OCI-LY7 (cell line): ENCODE results near the gene ABHD18. TPM values are rescaled to one million over a fixed set of nuclear protein-coding genes. Genes with fewer than 3 reads are reported as not detected.
"Not testable (repeated sequence)": the region's sequence is repeated elsewhere in the genome, so short reads cannot be mapped to it uniquely, and the experiment has no call there.

Source experiments
- BruUV-seq: library from RNA; stranded (reverse); fragments of 400-500 nt; replicated peaks from 2 replicates; lab custom pipeline; 2021; lab: Mats Ljungman, UMichigan
- CTCF ChIA-PET: fragments of 300-600 bp; sonication (Branson Sonifier 250); formaldehyde crosslinking; loops from one replicate; lab custom pipeline; 2022; ENCODE audit warnings: antibody characterized with exemption; ENCODE audit not compliant: unreplicated experiment; lab: Charles Lee
- POLR2A ChIA-PET: fragments of 300-600 bp; sonication (Branson Sonifier 250); formaldehyde crosslinking; loops from one replicate; lab custom pipeline; 2022; ENCODE audit warnings: antibody characterized with exemption; lab: Charles Lee
- DNase-seq: peaks from one replicate; pipeline ENCODE4 v3.0.0-alpha.2; 2015; ENCODE audit warnings: low spot score
- H2AFZ ChIP-seq: fragments of 200-600 bp; sonication (generic), shearing (Covaris generic); 2 replicates; pipeline ENCODE4 v1.6.1; 2014; ENCODE audit warnings: mild to moderate bottlenecking, antibody characterized with exemption, low read length, moderate library complexity
- H3K27ac ChIP-seq: fragments of 200-600 bp; sonication (generic); 2 replicates; pipeline ENCODE4 v1.5.1; 2014; ENCODE audit warnings: mixed run types, low read depth, mild to moderate bottlenecking, moderate library complexity, low read length, inconsistent platforms; ENCODE audit not compliant: poor library complexity, severe bottlenecking
- H3K36me3 ChIP-seq: fragments of 200-600 bp; sonication (generic); 2 replicates; pipeline ENCODE4 v1.6.1; 2014; ENCODE audit warnings: mild to moderate bottlenecking, antibody characterized with exemption, low read length, moderate library complexity, mixed read lengths; ENCODE audit not compliant: insufficient read depth
- H3K4me1 ChIP-seq: fragments of 200-600 bp; sonication (generic); 2 replicates; pipeline ENCODE4 v1.5.1; 2014; ENCODE audit warnings: mild to moderate bottlenecking, low read length; ENCODE audit not compliant: insufficient read depth, poor library complexity, severe bottlenecking
- H3K4me2 ChIP-seq: fragments of 200-600 bp; sonication (generic); 2 replicates; pipeline ENCODE4 v1.6.1; 2014; ENCODE audit warnings: mild to moderate bottlenecking, low read length
- H3K4me3 ChIP-seq: fragments of 200-600 bp; sonication (generic); 2 replicates; pipeline ENCODE4 v1.5.1; 2014; ENCODE audit warnings: mild to moderate bottlenecking, low read depth, low read length; ENCODE audit not compliant: poor library complexity, severe bottlenecking
- H3K79me2 ChIP-seq: fragments of 200-600 bp; sonication (generic); 2 replicates; pipeline ENCODE4 v1.6.1; 2016; ENCODE audit warnings: low read depth, mild to moderate bottlenecking, low read length, moderate library complexity, mixed read lengths; ENCODE audit not compliant: insufficient read depth
- H3K9me2 ChIP-seq: fragments of 200-600 bp; sonication (generic); 2 replicates; pipeline ENCODE4 v1.6.1; 2016; ENCODE audit warnings: mild to moderate bottlenecking, low read length, mixed read lengths; ENCODE audit not compliant: insufficient read depth
- H3K9me3 ChIP-seq: fragments of 200-600 bp; sonication (generic); 2 replicates; pipeline ENCODE4 v1.6.1; 2014; ENCODE audit warnings: mild to moderate bottlenecking, mixed run types, low read length, mixed read lengths
- H4K20me1 ChIP-seq: fragments of 200-600 bp; sonication (generic); 2 replicates; pipeline ENCODE4 v1.6.1; 2014; ENCODE audit warnings: mild to moderate bottlenecking, antibody characterized with exemption, low read length, moderate library complexity, mixed read lengths; ENCODE audit not compliant: insufficient read depth
- EZH2phosphoT487 ChIP-seq: fragments of 200-600 bp; sonication (generic); IDR thresholded peaks from 2 replicates; pipeline ENCODE4 v1.6.1; 2018; ENCODE audit warnings: low read depth, borderline replicate concordance, mild to moderate bottlenecking, mixed run types, antibody characterized with exemption, low read length, moderate library complexity, mixed read lengths
- intact Hi-C: fragments of 100-400 bp; cut with micrococcal nuclease; formaldehyde crosslinking; loops from one replicate; pipeline ENCODE4 v1.10.0; 2022; ENCODE audit not compliant: unreplicated experiment
- total RNA-seq, 2 experiments: library from RNA; depleted of rRNA in 1 of 2; stranded (reverse); fragments of >200 nt in 1 of 2; shearing (Covaris generic) in 1 of 2; gene quantifications; 2 replicates each; pipeline ENCODE4 v1.2.3, GENCODE V29; 2014 to 2022
- TF ChIP-seq, protein P1 (sequence below): fragments of 200-600 bp; sonication (generic); conservative IDR thresholded peaks from 2 replicates; pipeline ENCODE4 v1.5.1; 2014; ENCODE audit warnings: mild to moderate bottlenecking, antibody characterized with exemption, low read length, moderate library complexity, mixed read lengths

Gene ABHD18
- total RNA-seq, 2 experiments from 2014 or later: 10.4 to 12.7 TPM

DNA sequence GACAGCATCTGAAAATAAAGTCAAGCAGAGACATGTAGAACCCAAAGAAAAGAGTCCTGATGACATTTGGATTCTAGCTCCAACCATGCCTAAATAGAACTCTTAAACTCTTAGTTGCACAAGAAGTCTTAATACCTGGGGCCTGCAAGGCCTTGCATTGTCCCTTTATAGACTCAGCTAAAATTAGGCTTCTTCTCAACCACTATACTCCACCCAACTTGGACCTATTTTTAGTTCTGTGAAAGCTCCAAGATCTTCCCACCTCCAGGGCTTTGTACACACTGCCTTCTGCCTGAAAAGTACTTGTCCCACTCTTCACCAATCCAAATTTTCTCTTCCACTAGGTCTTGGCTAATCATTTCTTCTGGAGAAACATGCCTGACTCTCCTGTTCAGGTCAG, 48.1 kb upstream of the ABHD18 start:
- POLR2A ChIA-PET: interaction anchor here (0.5 to 1.4 kb wide), 7 partner anchors 10 to 1128 kb away, joined by 3 to 5 read pairs (median 3); partner anchors contain the start of genes ABHD18 and MFSD8
- Histone ChIP-seq H3K4me3 (no peak overlapping the region), H3K79me2 (no peaks in the 10 kb centered on the region), H3K36me3 (peaks cover 32% of the 10 kb centered on the region), H3K27ac (no peak overlapping the region), H3K4me2 (no peak overlapping the region), H4K20me1 (no peaks in the 10 kb centered on the region), H2AFZ (no peak overlapping the region), H3K4me1 (no peaks in the 10 kb centered on the region), H3K9me2 (no peaks in the 10 kb centered on the region), H3K9me3 (no peaks in the 10 kb centered on the region)
- CTCF ChIA-PET: no interaction called here
- BruUV-seq: no TSS peak
- TF ChIP-seq EZH2phosphoT487: no peak
- TF ChIP-seq, protein P1, sequence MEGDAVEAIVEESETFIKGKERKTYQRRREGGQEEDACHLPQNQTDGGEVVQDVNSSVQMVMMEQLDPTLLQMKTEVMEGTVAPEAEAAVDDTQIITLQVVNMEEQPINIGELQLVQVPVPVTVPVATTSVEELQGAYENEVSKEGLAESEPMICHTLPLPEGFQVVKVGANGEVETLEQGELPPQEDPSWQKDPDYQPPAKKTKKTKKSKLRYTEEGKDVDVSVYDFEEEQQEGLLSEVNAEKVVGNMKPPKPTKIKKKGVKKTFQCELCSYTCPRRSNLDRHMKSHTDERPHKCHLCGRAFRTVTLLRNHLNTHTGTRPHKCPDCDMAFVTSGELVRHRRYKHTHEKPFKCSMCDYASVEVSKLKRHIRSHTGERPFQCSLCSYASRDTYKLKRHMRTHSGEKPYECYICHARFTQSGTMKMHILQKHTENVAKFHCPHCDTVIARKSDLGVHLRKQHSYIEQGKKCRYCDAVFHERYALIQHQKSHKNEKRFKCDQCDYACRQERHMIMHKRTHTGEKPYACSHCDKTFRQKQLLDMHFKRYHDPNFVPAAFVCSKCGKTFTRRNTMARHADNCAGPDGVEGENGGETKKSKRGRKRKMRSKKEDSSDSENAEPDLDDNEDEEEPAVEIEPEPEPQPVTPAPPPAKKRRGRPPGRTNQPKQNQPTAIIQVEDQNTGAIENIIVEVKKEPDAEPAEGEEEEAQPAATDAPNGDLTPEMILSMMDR: no peak
- no peak for DNase-seq
- intact Hi-C loops: no loop called here

DNA sequence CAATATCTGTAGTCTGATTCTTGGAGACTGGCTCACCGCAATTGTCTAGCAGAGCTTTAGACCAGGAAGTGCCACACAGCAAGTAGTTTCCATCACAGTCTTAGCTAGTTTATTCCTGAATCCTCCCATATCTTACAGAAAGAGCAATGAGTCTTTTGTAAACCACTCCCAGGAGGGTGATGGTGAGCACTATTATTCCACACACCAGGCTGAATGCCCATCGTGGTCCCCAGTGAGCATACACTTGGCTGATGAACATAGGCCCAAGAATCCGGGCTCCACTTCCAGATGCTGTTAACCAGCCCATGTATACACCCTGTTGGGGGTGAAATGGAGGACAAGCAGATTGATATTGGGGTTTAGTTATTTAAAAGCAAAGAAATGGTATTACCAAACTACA, 44.7 kb upstream of the ABHD18 start:
- Histone ChIP-seq H4K20me1 (no peaks in the 10 kb centered on the region), H3K4me3 (no peak overlapping the region), H3K79me2 (no peaks in the 10 kb centered on the region), H3K4me2 (no peak overlapping the region), H3K27ac (no peak overlapping the region), H2AFZ (no peak overlapping the region), H3K4me1 (no peaks in the 10 kb centered on the region), H3K36me3 (peaks cover 34% of the 10 kb centered on the region), H3K9me3 (no peaks in the 10 kb centered on the region), H3K9me2 (no peaks in the 10 kb centered on the region)
- CTCF ChIA-PET: no interaction called here
- no peak for TF ChIP-seq EZH2phosphoT487
- TF ChIP-seq, protein P1: no peak
- no peak for DNase-seq
- POLR2A ChIA-PET: no interaction called here
- BruUV-seq: no TSS peak
- intact Hi-C loops: no loop called here

DNA sequence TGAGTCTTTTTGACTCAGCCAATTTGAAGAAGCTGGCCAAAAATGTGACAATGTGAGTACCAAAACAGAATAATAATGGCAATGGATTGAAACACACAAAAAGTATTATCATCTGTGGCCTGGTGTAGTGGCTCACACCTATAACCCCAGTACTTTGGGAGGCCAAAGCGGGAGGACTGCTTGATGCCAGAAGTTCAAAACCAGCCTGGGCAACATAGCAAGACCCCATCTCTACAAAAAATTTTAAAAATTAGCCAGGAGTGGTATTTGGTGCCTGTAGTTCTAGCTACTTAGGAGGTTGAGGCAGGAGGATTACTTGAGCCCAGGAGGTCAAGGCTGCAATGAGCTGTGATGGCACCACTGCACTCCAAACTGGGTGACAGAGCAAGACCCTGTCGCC, 43.0 kb upstream of the ABHD18 start:
- no TSS peak for BruUV-seq
- POLR2A ChIA-PET: interaction anchor here (0.7 kb wide), 2 partner anchors 957 to 1345 kb away, joined by 3 read pairs; no protein-coding TSS in a partner anchor
- no peak for DNase-seq
- no peaks in the 10 kb centered on the region for H3K9me2 ChIP-seq
- no peaks in the 10 kb centered on the region for H3K9me3 ChIP-seq
- intact Hi-C loops: no loop called here
- peaks cover 31% of the 10 kb centered on the region for H3K36me3 ChIP-seq
- no peak overlapping the region for H3K4me3 ChIP-seq
- no peak overlapping the region for H3K4me2 ChIP-seq
- H3K79me2 ChIP-seq: no peaks in the 10 kb centered on the region
- no peak overlapping the region for H2AFZ ChIP-seq
- H3K27ac ChIP-seq: no peak overlapping the region
- CTCF ChIA-PET: no interaction called here
- H3K4me1 ChIP-seq: no peaks in the 10 kb centered on the region
- TF ChIP-seq EZH2phosphoT487: no peak
- TF ChIP-seq, protein P1: no peak
- no peaks in the 10 kb centered on the region; the same call in 1 of the 2 replicates for H4K20me1 ChIP-seq

DNA sequence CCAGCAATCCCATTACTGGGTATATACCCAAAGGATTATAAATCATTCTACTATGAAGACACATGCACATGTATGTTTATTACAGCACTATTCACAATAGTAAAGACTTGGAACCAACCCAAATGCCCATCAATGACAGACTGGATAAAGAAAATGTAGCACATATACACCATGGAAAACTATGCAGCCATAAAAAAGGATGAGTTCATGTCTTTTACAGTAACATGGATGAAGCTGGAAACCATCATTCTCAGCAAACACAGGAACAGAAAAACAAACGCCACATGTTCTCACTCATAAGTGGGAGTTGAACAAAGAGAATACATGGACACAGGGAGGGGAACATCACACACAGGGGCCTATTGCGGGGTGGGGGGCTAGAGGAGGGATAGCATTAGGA, 39.5 kb upstream of the ABHD18 start:
- H3K9me2 ChIP-seq, H3K9me3 ChIP-seq, H3K79me2 ChIP-seq, H2AFZ ChIP-seq, DNase-seq, H3K4me2 ChIP-seq, CTCF ChIA-PET, H4K20me1 ChIP-seq, BruUV-seq, intact Hi-C loops, H3K27ac ChIP-seq, H3K4me1 ChIP-seq, H3K4me3 ChIP-seq: not testable (repeated sequence)
- H3K36me3 ChIP-seq: peaks cover 20% of the 10 kb centered on the region
- POLR2A ChIA-PET: interaction anchor here (1.0 kb wide), 1 partner anchor 48 kb away, joined by 3 read pairs; no protein-coding TSS in a partner anchor
